GM21737 (cell line): ENCODE results near the gene TMEM176B.
"Not testable (repeated sequence)": the region's sequence is repeated elsewhere in the genome, so short reads cannot be mapped to it uniquely, and the experiment has no call there.

Source experiments
- ATAC-seq: cut with Tn5 transposase; IDR thresholded peaks from one replicate; pipeline ENCODE4 v1.9.1; 2021; ENCODE audit warnings: mild to moderate bottlenecking, moderate library complexity; ENCODE audit not compliant: unreplicated experiment

Gene TMEM176B

DNA sequence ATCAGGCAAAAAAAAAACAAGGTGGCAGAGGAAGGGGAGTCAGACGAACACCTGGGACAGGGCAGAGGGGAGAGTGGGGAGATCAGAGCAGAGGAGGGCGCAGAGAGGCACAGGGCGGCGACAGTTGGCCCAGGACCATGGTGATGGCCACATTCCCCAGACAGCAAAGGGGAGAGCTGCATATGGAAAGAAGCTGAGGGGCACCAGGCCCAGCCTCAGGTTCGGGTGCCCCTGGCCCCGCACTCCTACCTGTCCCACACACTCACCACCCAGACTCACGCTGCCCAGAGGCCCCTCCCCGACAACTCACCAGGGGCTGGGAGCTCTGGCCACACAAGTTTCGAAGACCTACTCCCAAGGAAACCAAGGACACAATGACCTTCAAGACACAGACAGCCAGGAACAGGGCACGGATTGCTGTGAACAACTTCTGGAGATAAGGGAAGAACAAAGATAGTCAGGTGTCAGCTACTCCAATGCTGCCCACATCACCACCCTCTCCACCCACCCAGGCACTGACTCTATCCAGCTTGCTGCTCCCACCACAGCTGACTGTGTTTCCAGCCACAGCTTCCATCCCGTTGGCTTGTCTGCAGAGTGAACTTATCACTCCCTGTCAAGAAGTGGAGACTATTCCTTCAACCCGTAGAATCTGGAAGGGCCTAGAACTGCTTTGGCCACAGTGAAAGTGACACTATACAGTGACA, 8.3 kb downstream of the TMEM176B start:
- ATAC-seq: no peak

DNA sequence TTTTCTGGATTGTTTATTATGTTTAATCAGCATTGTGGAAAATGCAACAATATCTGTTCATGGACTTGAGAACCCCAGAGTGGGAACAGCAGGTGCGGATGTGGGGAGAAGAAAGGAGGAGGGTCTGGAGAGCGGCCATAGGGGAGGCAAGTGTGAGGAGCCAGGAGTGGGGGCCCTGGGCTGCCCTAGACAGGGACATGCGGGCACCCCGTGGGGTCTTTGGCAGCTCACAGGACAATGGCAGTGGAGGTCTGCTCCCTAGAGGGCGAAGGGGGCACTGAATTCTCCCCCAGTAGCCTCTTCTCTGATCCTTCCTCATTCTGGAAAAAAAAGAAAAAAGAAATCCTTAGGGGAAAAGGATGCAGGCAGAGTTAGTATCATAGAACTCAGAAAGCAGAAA, 8.9 kb downstream of the TMEM176B start:
- ATAC-seq: no peak

DNA sequence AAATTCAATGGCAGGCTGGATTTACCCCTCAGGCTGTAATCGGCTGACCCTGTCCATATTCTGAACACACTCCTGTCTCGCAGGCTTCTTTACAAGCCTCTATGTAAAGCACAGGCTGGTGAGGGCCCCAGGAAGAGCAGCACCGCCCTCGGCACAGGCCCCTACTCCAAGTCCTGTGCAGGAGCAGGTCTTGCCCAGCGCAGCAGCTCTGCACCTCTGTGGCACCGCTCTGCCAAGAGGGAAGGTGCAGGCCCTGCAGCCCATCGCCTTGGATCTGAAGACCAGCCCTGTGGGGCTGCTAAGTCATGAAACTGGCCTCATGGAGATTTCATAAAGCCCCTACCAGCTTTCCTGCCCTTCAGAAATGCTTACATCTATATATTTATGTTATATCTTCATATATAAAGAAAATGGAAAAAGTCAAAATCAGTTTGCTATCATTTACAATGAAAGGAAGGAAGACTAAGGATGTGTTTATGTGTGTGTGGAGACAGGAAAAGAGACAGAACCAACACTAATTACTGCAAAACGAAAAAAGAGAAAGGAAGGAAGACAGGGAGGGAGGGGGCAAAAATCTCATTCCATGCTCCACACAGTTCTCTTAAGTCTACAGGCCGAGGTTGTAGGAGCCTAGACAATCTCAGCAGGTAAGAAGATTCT, 9.6 kb downstream of the TMEM176B start:
- ATAC-seq: no peak

DNA sequence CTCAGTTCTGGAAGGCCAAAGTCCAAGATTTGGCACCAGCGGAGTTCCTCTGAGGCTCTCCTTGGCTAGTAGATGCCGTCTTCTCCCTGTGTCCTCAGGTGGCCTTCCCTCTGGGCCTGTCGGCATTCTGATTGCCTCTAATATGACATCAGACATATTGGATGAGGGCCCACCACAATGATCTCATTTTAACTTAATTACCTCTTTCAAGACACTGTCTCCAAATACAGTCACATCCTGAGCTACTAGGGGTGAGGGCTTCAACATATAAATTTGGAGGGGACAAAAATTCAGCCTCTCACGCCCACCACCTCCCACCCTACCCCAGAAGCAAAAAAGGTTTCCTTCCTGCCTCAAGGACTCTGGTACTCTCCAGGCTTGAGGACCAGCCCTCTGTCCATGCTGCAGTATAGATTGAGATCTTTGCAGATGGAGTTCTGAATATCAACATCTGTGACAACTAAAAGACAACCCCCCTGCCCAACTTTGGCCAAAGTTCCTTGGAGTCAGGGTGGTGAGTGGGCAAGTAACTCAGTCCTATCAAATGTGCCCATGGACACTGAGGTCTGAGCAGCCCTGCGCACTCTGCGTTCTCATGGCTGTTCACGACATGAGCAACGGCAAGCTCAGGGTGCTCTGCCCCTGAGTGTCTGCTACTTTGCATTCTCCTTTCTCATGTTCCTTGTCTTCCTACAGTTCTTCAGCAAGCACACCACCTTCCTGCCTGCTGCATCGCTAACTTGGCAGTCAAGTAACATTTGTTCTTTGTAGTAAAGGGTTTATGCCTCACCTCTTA, 11.5 kb downstream of the TMEM176B start:
- ATAC-seq: no peak

DNA sequence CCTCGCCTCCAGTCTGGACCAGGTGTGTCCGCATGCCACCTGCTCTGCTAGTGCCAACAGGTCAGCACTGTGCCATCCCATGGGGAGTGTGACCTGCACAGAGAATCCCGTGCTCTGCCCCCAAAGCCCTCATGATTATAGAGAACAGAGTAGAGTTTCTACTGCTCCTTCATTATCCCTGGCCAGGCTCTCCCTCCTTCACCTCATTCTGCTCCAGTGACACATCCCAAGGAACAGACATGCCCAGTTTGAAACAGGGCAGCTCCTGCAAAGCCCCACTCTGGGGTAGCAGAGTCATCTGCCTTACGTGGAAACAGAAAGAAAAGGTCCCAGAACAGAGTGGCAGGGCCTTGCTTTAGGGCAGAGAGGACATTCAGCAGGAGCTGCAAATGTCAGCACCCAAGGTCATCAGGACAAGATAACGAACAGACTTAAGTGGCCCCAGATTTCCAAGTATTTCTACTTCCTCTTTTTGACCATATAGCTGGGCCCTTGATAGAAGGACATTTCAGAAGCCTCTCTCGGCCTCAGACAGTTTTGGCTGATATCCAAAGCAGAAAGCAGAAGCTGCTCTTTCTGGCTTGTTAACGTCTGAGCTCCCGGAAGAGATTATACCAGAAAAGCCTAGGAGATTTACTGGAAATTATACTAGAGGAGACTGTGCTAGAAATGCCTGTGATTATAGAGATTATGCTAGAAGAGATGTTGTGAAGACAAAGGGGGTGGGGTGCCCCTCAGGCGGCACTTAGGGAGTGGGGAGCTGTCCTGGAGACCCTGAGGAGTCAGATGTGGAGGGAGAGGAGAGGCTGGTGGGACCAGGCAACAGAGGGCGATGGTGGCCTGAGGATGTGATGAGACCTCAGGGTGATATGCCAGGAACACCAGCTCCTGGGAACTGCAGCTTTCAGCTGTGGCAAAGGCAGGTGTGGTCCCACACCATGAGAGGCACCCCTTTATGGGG, 12.6 kb downstream of the TMEM176B start:
- no peak for ATAC-seq

DNA sequence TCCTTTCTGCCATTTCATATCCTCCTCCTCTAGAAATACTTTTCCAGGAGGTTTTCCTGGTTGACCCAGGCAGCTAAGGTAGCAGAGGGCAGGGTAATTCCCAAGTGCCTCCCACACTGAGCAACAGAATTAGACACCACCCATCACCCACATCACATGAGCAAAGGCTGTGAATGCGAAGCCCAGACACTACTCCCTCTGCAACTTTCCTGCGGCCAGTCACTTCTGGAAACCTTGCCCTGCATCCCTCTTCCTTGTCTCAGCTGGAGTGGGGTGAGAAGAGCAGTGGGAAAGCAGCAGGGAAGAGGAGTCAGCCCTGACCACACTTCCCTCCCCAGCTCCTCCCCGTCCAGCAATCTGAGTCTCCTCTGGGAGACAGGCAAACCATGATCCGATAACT, 15.2 kb downstream of the TMEM176B start:
- ATAC-seq: no peak

DNA sequence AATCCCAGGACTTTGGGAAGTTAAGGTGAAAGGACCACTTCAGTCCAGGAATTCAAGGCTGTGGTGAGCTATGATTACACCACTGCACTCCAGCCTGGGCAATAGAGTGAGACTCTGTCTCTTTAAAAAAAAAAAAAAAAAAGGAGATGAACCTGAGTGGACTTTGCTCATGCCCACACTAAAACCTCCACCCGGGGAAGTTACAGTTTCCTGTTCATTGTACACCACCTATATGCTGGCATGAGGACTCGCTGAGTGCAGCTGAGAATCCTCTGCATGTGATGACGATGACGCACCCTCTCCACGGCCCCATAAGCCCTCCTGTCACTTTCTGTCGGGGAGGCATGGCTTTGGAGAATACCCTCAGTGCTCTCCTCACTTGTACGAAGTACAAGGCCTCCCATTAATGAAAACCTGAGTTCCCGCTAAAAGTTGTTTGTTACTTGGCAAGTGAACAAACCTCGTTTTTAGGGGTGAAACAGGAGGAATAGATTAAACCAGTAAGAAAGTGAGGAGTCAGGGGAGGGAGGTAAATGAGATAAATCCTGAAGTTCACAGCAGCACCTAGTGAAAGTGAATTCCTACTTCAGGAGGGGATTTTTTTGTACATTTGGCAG, 15.9 kb downstream of the TMEM176B start:
- no peak for ATAC-seq

DNA sequence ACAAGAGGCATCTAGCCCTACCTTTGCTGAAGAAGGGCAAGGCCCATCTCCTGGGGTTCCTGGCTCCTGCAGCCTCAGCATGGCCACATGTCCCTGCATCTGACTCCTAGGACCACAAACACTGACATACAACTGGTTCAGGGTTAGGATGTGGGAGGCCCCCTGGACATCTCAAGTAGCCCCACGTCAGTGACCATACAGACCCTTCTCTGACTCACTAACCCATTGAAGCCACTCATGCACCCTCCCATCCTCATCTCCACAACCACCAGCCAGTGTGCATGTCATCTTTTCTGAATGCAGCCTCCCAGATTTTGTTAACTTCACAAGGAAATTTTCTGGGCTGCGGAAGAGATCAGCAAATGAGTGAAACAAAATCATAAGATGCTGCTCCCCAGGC, 18.2 kb downstream of the TMEM176B start:
- ATAC-seq: no peak

DNA sequence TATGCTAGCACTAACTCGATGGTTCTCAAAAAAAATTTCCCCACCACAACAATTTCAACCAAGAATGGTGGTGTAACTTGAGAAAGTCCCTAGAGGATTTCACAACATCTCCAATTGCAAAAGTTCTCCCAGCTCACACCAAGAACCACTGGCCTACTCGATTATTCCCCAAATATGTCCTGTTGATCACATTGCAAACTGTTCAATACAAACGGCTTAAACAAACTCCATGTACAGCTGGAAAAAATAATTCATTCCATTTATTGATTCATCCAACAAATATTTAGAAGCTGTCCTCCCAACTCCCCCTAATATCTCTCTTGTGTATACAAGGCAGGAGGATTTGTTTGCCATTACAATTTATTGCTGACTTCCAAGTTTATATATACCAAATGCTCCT, 19.1 kb downstream of the TMEM176B start:
- ATAC-seq: no peak

DNA sequence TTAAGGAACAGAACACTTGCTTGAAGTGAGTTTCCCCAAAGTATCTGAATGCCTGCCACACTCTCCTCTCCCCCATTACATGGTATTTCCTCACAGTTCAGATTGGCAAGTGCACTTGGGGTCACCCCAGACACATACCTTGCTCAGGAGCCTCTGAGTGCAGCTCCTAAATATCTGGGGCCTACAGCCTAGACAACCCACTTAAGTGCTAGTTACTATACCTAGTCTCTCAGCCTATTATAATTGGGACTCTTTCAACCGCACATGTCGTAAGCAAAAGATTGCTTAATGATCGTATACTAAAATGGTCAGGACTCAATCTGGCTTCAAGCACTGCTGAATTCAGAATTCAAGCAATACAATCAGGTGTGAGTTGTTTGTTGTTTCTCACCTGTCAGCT, 19.9 kb downstream of the TMEM176B start:
- ATAC-seq: no peak

DNA sequence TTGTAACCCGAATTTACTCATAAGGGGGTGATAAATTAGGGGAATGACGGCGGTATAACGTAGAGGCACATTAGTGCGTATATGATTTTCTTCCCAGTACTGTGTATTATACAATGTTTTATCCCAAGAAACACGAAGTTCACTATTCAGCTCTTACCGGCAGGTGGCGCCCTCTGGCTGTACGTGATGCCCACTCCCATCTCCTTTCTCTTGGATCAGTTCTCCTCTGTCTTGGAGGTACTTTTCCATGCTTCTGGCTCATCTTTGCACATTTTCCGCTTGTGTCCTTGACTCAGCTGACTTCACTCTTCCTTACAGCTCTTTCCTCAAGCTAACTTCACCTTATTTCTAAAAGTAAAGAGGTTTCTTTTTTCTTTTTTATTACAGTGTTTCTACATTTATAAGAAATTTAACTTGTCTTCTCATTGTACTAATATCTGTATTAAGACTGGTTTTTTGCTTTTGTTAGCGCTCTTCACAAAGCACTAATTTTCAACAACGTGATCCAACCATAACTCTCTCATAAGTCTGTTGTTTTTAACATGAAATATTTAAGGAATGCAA, 21.3 kb downstream of the TMEM176B start:
- no peak for ATAC-seq

DNA sequence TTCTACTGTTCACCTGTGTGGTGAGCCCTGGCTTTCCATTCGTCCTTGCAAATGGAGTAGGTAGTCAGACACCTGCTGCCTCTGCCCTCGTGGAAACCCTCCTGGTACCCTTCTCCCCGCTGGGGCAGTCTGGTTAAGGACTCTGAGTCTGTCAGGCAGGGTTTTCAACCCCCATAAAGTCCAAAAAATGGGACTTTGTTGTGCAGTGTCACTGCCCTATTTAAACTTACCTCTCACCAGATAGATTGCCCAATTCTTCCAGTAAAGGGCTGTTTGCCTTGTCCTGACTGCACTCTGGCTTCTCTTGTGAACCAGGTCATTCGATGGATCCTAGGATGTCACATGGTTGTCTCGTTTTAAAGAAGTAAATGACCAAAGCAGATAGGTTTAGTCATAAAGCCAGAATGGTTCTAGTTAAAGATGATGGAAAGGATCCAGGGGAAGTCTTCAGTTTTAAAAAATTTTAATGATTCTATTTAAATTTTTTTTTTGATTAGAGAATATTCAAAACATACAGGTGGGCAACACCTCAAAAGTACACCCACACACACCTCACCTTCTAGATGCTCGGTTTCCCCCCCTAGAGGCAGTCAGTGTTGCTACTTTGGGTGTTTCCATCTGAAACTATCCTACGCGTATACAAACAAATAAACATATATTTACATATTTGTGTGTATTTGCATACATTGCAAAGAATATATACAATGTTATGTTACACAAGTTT, 22.0 kb downstream of the TMEM176B start:
- ATAC-seq: no peak

DNA sequence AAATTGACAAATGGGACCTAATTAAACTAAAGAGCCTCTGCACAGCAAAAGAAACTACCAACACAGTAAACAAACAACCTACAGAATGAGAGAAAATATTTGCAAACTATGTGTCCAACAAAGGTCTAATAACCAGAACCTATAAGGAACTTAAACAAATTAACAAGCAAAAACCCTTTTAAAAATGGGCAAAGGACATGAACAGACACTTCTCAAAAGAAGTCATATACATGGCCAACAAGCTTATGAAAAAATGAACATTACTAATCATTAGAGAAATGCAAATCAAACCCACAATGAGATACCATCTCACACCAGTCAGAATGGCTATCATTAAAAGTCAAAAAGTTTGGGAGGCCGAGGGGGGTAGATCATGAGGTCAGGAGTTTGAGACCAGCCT, 26.0 kb downstream of the TMEM176B start:
- ATAC-seq: not testable (repeated sequence)

DNA sequence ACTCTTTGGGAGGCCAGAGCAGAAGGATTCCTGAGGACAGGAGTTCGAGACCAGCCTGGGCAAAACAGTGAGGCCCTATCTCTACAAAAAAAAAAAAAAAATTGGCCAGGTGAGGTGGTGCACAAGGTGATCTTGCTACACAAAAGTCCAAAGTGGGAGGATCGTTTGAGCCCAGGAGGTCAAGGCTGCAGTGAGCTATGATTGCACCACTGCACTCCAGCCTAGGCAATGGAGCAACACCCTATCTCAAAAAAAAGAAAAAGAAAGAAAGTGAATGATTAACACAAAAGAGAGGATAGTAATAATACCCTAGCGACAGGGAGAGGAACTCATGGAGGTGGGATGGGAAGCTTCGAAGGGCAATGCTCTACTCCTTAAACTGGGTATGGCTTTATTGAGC, 30.4 kb downstream of the TMEM176B start:
- no peak for ATAC-seq

DNA sequence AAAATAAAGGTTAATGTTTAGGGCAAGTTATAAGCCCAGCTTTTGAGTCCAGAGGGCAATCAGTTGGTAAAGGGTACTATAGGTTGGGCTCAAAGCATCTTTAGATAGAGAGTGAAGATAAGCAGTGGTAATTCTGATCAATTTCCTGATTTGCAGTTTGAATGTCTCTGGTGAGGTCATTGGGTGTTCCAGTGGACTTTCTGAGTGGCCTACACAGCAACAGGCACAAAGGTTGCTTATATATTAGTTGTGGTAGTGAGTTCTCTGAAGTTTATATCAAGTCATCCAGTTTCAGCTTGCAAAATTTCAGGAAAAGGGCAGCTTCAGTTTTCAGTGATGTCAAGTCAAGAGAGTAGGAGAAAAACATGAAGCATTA, 33.8 kb downstream of the TMEM176B start:
- no peak for ATAC-seq

DNA sequence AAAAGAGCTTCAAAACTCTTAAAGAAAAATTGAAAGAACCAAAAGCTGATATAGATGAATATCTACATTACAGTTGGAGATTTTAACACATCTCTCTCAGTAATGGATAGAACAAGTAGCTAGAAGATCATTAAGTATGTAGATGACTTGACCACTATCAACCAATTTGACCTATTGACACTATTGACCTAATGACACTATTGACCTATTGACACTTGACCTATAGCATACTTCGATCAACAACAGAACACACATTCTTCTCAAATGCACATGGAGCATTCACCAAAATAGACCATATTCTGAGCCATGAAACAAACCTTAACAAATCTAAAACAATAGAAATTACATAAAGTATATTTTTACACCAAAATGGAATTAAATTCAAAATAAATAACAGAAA, 40.7 kb downstream of the TMEM176B start:
- no peak for ATAC-seq

DNA sequence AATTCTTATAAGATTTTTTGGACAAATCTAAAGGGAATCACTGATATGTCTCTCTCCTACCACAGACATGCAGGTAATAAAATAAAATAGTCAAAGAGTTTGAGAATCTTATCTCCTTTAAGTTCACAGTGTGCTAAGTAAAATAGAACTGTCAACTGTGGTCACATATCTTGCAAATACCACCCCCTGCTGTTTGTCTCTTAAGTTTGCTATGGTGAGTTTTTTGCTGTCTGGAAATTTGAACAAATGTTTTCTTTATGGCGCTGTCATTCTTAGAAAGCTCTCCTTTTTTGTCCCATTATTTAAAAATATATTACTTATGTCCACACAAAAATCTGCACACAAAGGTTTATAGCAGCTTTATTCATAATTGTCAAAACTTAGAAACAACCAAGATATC, 43.3 kb downstream of the TMEM176B start:
- ATAC-seq: no peak

DNA sequence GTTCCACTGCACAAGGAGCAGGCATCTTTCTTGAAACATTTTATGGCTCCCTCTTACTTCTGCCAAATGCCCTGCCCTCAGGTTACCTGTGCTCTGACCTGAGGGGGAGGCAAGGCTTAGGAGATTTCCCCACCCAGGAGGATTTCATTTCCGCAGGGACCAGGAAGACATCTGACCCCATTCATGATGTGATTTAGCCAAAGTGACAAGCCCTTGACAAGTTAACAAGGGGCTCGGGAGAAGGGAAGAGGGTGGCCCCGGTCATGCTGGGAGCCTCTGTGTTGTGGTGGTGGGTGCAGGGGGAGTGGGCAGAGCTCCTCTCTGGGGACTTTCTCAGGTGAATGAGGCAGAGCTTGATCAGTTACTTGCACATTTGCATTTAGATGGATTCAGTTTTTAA, 44.0 kb downstream of the TMEM176B start:
- no peak for ATAC-seq

DNA sequence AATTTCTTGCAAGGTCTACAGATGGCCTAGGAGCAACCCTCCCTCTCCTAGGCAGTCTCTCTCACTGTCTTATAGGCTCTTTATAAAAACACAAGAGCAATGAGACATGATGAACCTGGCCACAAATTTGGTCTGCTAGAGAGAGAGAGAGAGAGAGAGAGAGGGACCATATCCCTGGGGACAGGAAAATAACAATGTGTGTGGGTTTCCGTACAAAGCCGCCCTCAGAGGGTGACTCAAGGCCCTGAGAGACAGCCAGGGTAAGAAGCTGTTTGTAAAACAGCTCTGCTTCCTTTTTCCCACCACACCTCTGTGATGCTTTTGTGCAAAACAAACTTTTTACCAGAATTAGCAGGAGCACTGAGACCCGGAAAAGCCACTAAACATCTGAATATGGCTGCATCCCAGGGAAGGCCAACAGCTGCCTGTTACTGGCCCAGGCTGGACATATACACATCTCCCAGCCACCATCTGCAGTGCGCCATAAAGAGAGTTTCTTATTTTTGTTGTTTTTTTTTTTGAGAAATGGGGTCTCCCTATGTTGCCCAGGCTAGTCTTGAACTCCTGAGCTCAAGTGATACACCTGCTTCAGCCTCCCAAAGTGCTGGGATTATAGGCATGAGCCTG, 44.6 kb downstream of the TMEM176B start:
- peak; percentile 54 for ATAC-seq
